ENCODE results near the gene C1orf167.

DNA sequence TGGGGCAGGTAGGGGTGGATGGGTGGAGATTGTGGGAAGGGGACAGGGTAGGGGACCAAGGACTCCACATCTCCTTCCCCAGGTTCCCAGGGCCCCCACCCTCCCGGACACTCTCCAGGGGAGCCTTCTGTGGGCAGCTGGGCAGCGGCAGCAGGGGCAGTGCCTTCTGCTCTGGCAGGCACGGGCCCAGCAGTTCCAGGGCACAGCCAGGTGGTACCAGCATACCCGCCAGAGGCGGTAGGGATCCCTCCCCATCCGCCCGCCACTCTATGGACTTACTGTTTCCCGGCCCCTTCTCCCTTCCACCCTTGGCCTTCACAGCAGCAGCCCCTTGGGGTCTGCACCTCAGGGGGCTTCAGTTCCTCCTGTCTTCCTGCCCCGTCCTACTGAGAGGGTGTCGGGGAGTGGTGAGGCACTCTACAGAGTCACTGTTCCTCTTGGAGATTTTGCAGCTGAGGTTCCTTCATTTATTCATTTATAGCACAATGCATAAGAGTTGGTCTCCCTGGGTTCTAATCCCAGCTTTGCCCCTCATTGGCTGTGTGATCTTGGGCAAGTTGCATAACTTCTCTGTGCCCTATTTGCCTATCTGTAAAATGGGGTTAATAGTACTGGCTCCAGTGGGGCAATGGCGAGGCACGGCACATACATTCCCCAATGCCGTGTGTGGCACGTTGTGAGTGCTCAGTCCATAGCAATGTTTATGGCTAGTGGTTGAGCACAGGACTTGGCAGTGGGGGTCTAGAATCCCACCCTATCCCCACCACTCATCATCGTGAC, 17.0 kb downstream of the C1orf167 start:
- TF ChIP-seq, protein P1, sequence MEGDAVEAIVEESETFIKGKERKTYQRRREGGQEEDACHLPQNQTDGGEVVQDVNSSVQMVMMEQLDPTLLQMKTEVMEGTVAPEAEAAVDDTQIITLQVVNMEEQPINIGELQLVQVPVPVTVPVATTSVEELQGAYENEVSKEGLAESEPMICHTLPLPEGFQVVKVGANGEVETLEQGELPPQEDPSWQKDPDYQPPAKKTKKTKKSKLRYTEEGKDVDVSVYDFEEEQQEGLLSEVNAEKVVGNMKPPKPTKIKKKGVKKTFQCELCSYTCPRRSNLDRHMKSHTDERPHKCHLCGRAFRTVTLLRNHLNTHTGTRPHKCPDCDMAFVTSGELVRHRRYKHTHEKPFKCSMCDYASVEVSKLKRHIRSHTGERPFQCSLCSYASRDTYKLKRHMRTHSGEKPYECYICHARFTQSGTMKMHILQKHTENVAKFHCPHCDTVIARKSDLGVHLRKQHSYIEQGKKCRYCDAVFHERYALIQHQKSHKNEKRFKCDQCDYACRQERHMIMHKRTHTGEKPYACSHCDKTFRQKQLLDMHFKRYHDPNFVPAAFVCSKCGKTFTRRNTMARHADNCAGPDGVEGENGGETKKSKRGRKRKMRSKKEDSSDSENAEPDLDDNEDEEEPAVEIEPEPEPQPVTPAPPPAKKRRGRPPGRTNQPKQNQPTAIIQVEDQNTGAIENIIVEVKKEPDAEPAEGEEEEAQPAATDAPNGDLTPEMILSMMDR (conservative IDR thresholded peaks at IDR 0.05 in 1 of 2, IDR thresholded peaks at IDR 0.05 in 1 of 2; ENCODE audit: extremely low read depth in 1 of 2, insufficient read depth in 1 of 2, low read depth in 1 of 2, low read length in 2 of 2): no peak
- TF ChIP-seq EZH2 (IDR thresholded peaks at IDR 0.05; ENCODE audit: borderline replicate concordance, low read length): no peak

Measured in mammary epithelial cell (primary cell).